HG02885 (cell line): Measurements from ENCODE around the gene RPP30.

Experiments used
- ATAC-seq: cut with Tn5 transposase; IDR thresholded peaks from one replicate; pipeline ENCODE4 v1.9.1; 2021; ENCODE audit warnings: mild to moderate bottlenecking; ENCODE audit not compliant: unreplicated experiment, poor library complexity

Gene RPP30

GRCh38 chr10:90871766-90872647 is at the start of gene RPP30:
Gene RPP30, plus strand, starts transcription at chr10:90871974. Its CDS starts 13 bp downstream, at chr10:90871987.
- peak; percentile 96 for ATAC-seq

DNA sequence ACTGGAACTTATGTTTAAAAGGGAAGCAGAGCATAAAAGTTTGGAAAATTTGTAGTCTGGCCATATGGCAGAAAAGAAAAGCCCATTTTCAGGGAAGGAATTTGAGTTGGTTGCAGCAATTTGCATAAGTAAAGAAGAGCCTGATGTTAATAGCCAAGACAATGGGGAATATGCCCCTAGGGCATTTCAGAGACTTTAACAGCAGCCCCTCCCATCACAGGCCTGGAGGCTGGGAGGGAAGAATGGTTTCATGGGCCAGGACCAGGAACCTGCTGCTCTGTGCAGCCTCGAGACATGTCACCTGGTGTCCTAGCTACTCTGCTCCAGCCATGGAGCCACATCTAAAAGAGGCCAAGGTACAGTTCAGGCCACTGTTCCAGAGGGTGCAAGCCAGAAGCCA is 49.3 kb upstream of the RPP30 start:
- no peak for ATAC-seq

GRCh38 chr10:90832111-90832510 is 39.7 kb upstream of the RPP30 start:
- no peak for ATAC-seq

GRCh38 chr10:90834326-90834725 is 37.4 kb upstream of the RPP30 start:
- no peak for ATAC-seq

- ATAC-seq: no peak
These were observed 34.3 kb upstream of the RPP30 start for GRCh38 chr10:90837486-90837885.

DNA sequence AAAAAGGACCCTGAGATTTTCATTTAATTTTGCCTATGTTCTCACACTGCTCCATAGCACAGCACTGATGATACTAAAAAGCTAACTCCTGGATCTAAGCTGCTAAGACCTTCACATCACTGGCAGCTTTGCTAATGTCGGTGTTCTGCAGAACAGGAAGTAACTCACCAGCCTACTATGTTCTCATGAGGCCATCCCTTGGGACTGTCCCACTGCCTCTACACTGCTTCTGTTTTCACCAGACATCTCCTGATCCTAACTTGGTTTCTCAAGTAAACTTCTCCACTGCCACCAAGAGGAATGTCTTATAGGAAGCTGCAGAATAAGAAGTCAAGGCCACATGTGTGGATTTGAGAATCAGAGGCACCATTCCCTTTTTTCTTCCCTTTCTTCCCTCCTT is 29.0 kb upstream of the RPP30 start:
- ATAC-seq: no peak

- ATAC-seq: no peak
These were observed 26.0 kb upstream of the RPP30 start for GRCh38 chr10:90845726-90846125.

DNA sequence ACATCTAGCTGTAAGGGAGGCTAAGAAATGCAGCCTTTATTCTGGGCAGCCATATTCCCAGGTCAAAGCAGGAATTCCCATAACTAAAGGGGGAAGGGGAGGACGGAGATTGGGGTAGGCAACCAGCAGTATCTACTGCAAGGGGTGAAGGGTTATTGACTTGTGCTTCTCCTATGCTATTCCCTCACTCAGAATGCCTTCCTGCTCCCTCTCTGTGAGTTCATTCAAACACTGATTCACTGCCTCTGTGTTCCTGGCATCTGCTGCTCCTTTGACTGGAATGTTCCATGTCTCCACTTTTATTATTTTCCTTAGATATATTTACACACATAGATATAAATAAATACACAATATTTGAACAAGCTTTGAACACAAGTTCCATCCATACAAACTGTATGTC is 25.0 kb upstream of the RPP30 start:
- no peak for ATAC-seq

- no peak for ATAC-seq
These were observed 24.3 kb upstream of the RPP30 start for GRCh38 chr10:90847436-90847835.

DNA sequence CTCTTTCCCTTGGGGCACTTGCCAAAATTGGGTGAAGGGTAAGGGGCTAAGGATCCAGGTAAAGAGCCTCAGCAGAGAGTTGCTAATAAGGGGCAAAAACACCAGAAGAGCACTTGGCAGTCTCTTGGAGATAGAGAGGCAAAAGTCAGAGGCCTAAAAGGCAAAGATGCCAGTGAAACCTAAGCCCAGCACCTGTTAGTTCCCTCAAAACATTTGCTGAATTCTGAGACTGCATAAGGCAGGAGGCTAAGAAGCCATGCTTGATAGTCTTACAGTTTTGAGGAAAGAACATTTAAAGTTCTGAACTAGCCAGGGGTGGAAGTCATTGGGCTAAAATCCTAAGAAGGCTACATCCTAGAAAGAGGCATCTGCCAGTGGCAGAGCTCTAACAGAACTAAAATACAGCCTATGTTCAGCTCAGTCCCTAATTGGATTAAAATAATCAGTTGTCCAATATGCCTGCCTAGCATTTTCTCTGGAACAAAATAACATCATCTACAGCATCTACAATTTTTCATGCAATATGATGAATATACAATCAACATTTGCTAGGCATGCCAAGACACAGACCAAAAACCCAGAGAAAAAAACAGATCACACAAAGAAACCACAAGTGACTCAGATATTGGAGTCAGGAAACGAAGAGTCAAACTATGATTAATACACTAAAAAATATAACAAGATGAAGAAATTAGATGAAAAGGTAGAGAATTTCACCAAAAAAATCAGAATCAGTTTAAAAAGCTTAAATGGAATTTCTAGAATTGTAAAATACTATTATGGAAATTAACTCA is 21.6 kb upstream of the RPP30 start:
- ATAC-seq: no peak

DNA sequence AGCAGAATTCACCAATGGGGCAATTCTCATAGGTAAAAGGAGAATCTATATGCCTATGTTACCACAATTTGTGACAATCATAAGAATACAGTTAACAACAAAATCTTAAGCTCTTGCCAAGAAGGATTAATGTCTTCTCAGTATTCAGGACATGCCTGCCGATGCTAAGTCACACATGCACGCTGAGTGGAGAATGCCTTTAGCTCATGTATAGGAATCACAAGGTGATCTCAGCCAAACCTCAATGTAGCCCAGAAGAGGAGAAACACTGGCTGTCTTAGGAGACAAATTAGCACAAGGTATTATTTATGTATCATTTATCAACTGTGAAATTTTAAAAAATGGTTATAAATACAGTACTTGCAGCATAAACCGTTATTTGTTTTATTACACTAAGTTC is 16.6 kb upstream of the RPP30 start:
- no peak for ATAC-seq

GRCh38 chr10:90856261-90856660 is 15.5 kb upstream of the RPP30 start:
- ATAC-seq: no peak

DNA sequence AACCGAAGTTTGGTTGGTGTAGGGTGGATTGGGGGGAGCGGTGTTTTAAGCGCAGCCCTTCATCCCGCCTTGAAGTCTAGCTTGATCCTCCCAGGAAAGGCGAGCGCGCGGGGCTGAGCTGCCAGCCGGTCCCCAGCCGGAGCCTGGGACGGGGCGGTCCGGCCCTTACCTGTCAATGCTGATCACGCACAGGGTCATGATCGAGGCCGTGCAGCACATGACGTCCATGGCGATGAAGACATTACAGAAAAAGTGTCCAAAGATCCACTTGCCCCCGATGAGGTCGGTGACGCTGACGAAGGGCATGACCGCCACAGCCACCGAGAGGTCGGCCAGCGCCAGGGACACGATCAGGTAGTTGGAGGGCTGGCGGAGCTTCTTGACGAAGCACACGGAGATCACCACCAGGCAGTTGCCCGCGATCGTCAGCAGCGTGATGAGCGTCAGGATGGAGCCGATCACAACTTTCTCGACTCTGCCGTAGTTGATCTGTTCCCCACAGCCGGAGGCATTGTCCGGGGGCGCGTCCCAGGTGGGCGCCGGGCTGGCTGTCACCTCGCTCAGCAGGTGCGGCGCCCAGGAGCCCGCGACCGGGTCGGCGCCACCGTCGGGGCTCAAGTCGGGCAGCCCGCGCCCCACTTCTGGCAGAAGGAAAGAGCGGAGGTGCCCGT is 14.7 kb upstream of the RPP30 start:
- no peak for ATAC-seq

GRCh38 chr10:90857635-90858460 is 13.9 kb upstream of the RPP30 start, which contains the start of gene HTR7:
Gene HTR7, minus strand, starts transcription at chr10:90858039. Its CDS starts 368 bp downstream, at chr10:90857671.
- ATAC-seq: peak; percentile 73

GRCh38 chr10:90858461-90858968 is 13.3 kb upstream of the RPP30 start:
- no peak for ATAC-seq

GRCh38 chr10:90859321-90859751 is 12.4 kb upstream of the RPP30 start:
- ATAC-seq: no peak

DNA sequence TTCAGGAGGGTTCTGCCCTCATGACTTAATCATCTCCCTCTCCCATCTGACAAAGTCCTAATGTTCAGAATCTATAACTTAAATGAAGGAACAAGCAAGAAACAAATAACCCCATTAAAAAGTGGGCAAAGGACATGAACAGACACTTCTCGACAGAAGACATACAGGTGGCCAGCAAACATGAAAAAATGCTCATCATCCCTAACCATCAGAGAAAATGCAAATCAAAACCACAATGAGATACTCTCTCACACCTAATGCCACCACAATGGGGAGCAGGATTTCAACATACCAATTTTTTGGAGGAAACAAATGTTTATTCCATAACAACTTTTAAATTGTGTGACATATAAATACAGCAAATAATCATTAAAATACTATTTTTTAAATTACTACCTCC is 11.0 kb upstream of the RPP30 start:
- ATAC-seq: no peak

- ATAC-seq: no peak
These were observed 8.8 kb upstream of the RPP30 start for GRCh38 chr10:90862908-90863514.

GRCh38 chr10:90865401-90865800 is 6.4 kb upstream of the RPP30 start:
- ATAC-seq: peak; percentile 44
